ENCODE measurements around the gene RUNX2. TPM values are rescaled to one million over a fixed set of nuclear protein-coding genes. Genes with fewer than 3 reads are reported as not detected.

RUNX2 gene
- total and polyA plus RNA-seq, 9 of the 15 experiments (the other 6 are each of a cell fraction or from before 2014, with no cell fraction given) = 0.29 to 1.00 (median 0.43) TPM

- TF ChIP-seq, protein P1, sequence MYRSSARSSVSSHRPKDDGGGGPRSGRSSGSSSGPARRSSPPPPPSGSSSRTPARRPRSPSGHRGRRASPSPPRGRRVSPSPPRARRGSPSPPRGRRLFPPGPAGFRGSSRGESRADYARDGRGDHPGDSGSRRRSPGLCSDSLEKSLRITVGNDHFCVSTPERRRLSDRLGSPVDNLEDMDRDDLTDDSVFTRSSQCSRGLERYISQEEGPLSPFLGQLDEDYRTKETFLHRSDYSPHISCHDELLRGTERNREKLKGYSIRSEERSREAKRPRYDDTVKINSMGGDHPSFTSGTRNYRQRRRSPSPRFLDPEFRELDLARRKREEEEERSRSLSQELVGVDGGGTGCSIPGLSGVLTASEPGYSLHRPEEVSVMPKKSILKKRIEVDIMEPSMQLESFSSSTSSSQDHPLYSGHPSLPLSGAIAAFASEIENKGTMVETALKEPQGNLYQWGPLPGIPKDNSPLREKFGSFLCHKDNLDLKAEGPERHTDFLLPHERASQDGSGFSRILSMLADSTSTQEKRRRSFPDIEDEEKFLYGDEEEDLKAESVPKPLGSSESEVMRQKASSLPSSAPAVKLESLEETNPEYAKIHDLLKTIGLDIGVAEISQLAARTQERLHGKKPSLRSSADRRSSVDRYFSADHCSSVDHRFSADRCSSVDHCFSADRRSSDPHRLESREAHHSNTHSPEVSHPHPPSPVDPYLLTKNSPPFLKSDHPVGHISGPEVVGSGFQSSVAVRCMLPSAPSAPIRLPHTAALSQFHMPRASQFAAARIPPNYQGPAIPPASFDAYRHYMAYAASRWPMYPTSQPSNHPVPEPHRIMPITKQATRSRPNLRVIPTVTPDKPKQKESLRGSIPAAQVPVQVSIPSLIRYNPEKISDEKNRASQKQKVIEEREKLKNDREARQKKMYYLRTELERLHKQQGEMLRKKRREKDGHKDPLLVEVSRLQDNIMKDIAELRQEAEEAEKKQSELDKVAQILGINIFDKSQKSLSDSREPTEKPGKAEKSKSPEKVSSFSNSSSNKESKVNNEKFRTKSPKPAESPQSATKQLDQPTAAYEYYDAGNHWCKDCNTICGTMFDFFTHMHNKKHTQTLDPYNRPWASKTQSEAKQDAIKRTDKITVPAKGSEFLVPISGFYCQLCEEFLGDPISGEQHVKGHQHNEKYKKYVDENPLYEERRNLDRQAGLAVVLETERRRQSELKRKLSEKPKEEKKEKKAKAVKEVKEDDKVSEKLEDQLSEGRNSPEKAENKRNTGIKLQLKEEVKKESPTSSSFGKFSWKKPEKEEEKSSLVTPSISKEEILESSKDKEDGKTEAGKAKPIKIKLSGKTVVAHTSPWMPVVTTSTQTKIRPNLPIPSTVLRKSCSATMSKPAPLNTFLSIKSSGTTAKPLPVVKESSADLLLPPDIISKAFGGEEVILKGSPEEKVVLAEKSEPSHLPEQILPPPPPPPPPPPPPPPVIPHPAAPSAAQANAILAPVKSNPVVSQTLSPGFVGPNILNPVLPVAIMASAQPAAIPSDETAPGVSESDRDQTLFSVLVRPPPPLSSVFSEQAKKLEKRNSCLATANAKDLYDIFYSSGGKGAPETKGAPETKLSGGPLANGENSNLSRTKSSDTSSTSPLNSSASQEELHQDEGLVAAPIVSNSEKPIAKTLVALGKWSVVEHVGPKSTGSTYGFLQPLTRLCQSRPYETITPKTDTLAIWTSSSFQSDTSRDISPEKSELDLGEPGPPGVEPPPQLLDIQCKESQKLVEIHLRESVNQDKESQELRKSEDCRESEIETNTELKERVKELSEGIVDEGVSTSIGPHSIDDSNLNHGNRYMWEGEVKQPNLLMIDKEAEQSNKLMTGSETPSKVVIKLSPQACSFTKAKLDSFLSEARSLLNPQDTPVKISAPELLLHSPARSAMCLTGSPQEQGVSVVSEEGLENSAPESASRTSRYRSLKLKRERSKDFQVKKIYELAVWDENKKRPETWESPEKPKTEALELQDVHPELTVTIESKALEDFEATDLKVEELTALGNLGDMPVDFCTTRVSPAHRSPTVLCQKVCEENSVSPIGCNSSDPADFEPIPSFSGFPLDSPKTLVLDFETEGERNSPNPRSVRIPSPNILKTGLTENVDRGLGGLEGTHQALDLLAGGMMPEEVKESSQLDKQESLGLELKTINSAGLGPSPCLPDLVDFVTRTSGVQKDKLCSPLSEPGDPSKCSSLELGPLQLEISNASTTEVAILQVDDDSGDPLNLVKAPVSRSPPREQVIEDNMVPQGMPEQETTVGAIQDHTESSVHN (IDR thresholded peaks at IDR 0.05; ENCODE audit: borderline replicate concordance in 1 of 2, low read depth in 1 of 2) = no peak
- TF ChIP-seq MTF1 (CRISPR knock-in tag; IDR thresholded peaks at IDR 0.05; ENCODE audit: borderline replicate concordance) = no peak
- TF ChIP-seq RBBP5 (IDR thresholded peaks at IDR 0.05; ENCODE audit: borderline replicate concordance, insufficient read depth, low read length, poor library complexity, severe bottlenecking) = no peak
Measured at GRCh38 chr6:45545416-45545815, 217.3 kb downstream of the RUNX2 start (continued).

Data from K562 (cell line).